GM23248 (cell line): ENCODE results near the gene ARID5B.

Source experiments
- EZH2 ChIP-seq: fragments of 200-600 bp; sonication (generic); IDR thresholded peaks from 2 replicates; pipeline ENCODE4 v1.6.1; 2018; ENCODE audit warnings: antibody characterized with exemption, mild to moderate bottlenecking; ENCODE audit not compliant: insufficient read depth, poor library complexity, severe bottlenecking
- EZH2phosphoT487 ChIP-seq: fragments of 200-600 bp; sonication (generic); IDR thresholded peaks from 2 replicates; pipeline ENCODE4 v1.6.1; 2018; ENCODE audit warnings: antibody characterized with exemption, moderate library complexity, mild to moderate bottlenecking, low read depth; ENCODE audit not compliant: insufficient read depth

- no peak for TF ChIP-seq EZH2
- no peak for TF ChIP-seq EZH2phosphoT487
Measured at GRCh38 chr10:61904733-61905725, 3.5 kb downstream of the ARID5B start.
